ENCODE results near the gene DCBLD1. TPM values are rescaled to one million over a fixed set of nuclear protein-coding genes. Genes with fewer than 3 reads are reported as not detected.
"Not testable (repeated sequence)": the region's sequence is repeated elsewhere in the genome, so short reads cannot be mapped to it uniquely, and the experiment has no call there.

Gene DCBLD1
- total RNA-seq, 1 experiment from 2014 or later: 19.5 TPM

DNA sequence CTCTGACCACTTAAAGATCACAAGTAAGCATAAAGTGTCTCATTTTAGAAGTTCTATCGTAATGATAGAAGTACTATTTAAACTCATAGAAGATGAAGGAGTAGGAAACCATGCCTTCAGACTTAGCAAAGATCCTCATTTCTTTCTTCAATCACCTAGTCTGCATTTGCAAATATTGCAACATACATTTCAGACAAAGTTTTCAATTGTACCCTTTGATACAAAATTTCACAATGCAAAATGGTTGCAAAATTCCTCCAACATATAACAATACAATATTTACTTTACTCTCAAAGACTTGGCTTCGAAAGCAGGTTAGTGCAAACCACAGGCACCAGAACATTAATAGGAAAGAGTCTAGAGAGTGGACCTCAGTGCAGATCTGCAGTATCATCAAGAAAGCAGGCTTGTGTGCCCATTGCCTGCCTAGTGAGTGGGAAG lies 40.6 kb upstream of the DCBLD1 start:
- H3K9me3 ChIP-seq (ENCODE audit: control insufficient read depth in 1 of 2, insufficient read depth in 1 of 2, low read depth in 1 of 2, low read length in 2 of 2): no peaks in the 10 kb centered on the region
- RAD21 ChIA-PET (ENCODE audit: low non-redundant PET in 1 of 2, low total read pairs in 2 of 2, uncharacterized antibody in 2 of 2, unreplicated experiment in 2 of 2): no interaction called here
- H3K4me1 ChIP-seq (ENCODE audit: control insufficient read depth in 1 of 2, insufficient read depth in 2 of 2, low read length in 2 of 2): no peaks in the 10 kb centered on the region
- H3K9me2 ChIP-seq (ENCODE audit: insufficient read depth): no peaks in the 10 kb centered on the region
- no peaks in the 10 kb centered on the region for H3K36me3 ChIP-seq (ENCODE audit: control insufficient read depth in 1 of 2, insufficient read depth in 2 of 2, low read length in 2 of 2)
- BruUV-seq (replicated peaks): no TSS peak
- no peak overlapping the region for H3K9ac ChIP-seq (ENCODE audit: low read length)
- no peak for DNase-seq (ENCODE audit: low read depth, low spot score)
- CTCF ChIA-PET: no interaction called here
- no peak overlapping the region for H2AFZ ChIP-seq (ENCODE audit: low read depth, low read length, poor library complexity, severe bottlenecking)
- H3K4me2 ChIP-seq (ENCODE audit: low read length): no peak overlapping the region
- no peak for ATAC-seq
- no peak overlapping the region for H3K27ac ChIP-seq (ENCODE audit: low read depth, low read length)
- intact Hi-C loops (cut with micrococcal nuclease): no loop called here
- H4K20me1 ChIP-seq (ENCODE audit: insufficient read depth): no peaks in the 10 kb centered on the region
- H3K4me3 ChIP-seq (replicated peaks in 1 of 2; ENCODE audit: low read depth in 1 of 2, low read length in 2 of 2): no peak overlapping the region
- H3K27me3 ChIP-seq (ENCODE audit: insufficient read depth, low read length): 0 out of 2 replicates have a peak, but pooled peaks cover 1% of the 10 kb centered on the region
- TF ChIP-seq, protein P1, sequence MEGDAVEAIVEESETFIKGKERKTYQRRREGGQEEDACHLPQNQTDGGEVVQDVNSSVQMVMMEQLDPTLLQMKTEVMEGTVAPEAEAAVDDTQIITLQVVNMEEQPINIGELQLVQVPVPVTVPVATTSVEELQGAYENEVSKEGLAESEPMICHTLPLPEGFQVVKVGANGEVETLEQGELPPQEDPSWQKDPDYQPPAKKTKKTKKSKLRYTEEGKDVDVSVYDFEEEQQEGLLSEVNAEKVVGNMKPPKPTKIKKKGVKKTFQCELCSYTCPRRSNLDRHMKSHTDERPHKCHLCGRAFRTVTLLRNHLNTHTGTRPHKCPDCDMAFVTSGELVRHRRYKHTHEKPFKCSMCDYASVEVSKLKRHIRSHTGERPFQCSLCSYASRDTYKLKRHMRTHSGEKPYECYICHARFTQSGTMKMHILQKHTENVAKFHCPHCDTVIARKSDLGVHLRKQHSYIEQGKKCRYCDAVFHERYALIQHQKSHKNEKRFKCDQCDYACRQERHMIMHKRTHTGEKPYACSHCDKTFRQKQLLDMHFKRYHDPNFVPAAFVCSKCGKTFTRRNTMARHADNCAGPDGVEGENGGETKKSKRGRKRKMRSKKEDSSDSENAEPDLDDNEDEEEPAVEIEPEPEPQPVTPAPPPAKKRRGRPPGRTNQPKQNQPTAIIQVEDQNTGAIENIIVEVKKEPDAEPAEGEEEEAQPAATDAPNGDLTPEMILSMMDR (IDR thresholded peaks at IDR 0.05 in 2 of 3, conservative IDR thresholded peaks at IDR 0.05 in 1 of 3; ENCODE audit: borderline replicate concordance in 1 of 3, insufficient read depth in 1 of 3, low read depth in 2 of 3, low read length in 2 of 3): no peak
- TF ChIP-seq JUND (IDR thresholded peaks at IDR 0.05) (no peak), SP1 (IDR thresholded peaks at IDR 0.05; ENCODE audit: low read depth) (no peak), EZH2 (IDR thresholded peaks at IDR 0.05) (no peak), ZFX (IDR thresholded peaks at IDR 0.05) (no peak), RAD21 (IDR thresholded peaks at IDR 0.05; ENCODE audit: low read depth) (no peak), ELF1 (IDR thresholded peaks at IDR 0.05; ENCODE audit: borderline replicate concordance, low read depth) (no peak), POLR2A (IDR thresholded peaks at IDR 0.05; ENCODE audit: borderline replicate concordance, extremely low read depth, insufficient read depth, insufficient read length) (no peak), EZH2phosphoT487 (IDR thresholded peaks at IDR 0.05; ENCODE audit: borderline replicate concordance) (no peak), CBX3 (IDR thresholded peaks at IDR 0.05; ENCODE audit: low read depth) (no peak), YY1 (IDR thresholded peaks at IDR 0.05; ENCODE audit: extremely low read depth, insufficient replicate concordance, low read depth, low read length) (no peak), FOSL1 (IDR thresholded peaks at IDR 0.05; ENCODE audit: low read depth) (no peak), POLR2AphosphoS5 (IDR thresholded peaks at IDR 0.05; ENCODE audit: low read depth, low read length) (no peak), SRF (IDR thresholded peaks at IDR 0.05; ENCODE audit: low read depth) (no peak)
- TF ChIP-seq, protein P2, sequence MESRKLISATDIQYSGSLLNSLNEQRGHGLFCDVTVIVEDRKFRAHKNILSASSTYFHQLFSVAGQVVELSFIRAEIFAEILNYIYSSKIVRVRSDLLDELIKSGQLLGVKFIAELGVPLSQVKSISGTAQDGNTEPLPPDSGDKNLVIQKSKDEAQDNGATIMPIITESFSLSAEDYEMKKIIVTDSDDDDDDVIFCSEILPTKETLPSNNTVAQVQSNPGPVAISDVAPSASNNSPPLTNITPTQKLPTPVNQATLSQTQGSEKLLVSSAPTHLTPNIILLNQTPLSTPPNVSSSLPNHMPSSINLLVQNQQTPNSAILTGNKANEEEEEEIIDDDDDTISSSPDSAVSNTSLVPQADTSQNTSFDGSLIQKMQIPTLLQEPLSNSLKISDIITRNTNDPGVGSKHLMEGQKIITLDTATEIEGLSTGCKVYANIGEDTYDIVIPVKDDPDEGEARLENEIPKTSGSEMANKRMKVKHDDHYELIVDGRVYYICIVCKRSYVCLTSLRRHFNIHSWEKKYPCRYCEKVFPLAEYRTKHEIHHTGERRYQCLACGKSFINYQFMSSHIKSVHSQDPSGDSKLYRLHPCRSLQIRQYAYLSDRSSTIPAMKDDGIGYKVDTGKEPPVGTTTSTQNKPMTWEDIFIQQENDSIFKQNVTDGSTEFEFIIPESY (IDR thresholded peaks at IDR 0.05; ENCODE audit: extremely low read depth, insufficient replicate concordance, low read length): no peak
- TF ChIP-seq, protein P3, sequence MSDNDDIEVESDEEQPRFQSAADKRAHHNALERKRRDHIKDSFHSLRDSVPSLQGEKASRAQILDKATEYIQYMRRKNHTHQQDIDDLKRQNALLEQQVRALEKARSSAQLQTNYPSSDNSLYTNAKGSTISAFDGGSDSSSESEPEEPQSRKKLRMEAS (IDR thresholded peaks at IDR 0.05): no peak
- H3K79me2 ChIP-seq (ENCODE audit: insufficient read depth, low read length): no peaks in the 10 kb centered on the region
- POLR2A ChIA-PET: no interaction called here

DNA sequence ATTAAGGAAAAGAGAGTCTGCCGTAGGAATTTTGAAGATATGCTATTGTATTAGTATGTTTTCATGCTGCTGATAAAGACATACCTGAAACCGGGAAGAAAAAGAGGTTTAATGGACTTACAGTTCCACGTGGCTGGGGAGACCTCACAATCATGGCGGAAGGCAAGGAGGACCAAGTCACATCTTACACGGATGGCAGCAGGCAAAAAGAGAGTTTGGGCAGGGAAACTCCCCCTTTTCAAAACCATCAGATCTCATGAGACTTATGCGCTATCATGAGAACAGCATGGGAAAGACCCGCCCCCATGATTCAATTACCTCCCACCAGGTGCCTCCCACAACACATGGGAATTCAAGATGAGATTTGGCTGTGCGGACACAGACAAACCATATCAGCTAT lies 40.2 kb upstream of the DCBLD1 start:
- H3K4me2 ChIP-seq (ENCODE audit: low read length); H3K9me3 ChIP-seq (ENCODE audit: control insufficient read depth in 1 of 2, insufficient read depth in 1 of 2, low read depth in 1 of 2, low read length in 2 of 2); H3K4me3 ChIP-seq (replicated peaks in 1 of 2; ENCODE audit: low read depth in 1 of 2, low read length in 2 of 2); ATAC-seq; CTCF ChIA-PET; BruUV-seq (replicated peaks); POLR2A ChIA-PET; intact Hi-C loops (cut with micrococcal nuclease); H3K79me2 ChIP-seq (ENCODE audit: insufficient read depth, low read length); RAD21 ChIA-PET (ENCODE audit: low non-redundant PET in 1 of 2, low total read pairs in 2 of 2, uncharacterized antibody in 2 of 2, unreplicated experiment in 2 of 2); H3K27ac ChIP-seq (ENCODE audit: low read depth, low read length); H3K9me2 ChIP-seq (ENCODE audit: insufficient read depth); H3K27me3 ChIP-seq (ENCODE audit: insufficient read depth, low read length); H3K4me1 ChIP-seq (ENCODE audit: control insufficient read depth in 1 of 2, insufficient read depth in 2 of 2, low read length in 2 of 2); DNase-seq (ENCODE audit: low read depth, low spot score); H3K9ac ChIP-seq (ENCODE audit: low read length); H3K36me3 ChIP-seq (ENCODE audit: control insufficient read depth in 1 of 2, insufficient read depth in 2 of 2, low read length in 2 of 2); H2AFZ ChIP-seq (ENCODE audit: low read depth, low read length, poor library complexity, severe bottlenecking); H4K20me1 ChIP-seq (ENCODE audit: insufficient read depth): not testable (repeated sequence)
